HG02798 (cell line): Measurements from ENCODE around the gene FBXW11.

Experiments used
- ATAC-seq: cut with Tn5 transposase; IDR thresholded peaks from one replicate; pipeline ENCODE4 v1.9.1; 2021; ENCODE audit warnings: mild to moderate bottlenecking; ENCODE audit not compliant: unreplicated experiment, poor library complexity

The FBXW11 gene

DNA sequence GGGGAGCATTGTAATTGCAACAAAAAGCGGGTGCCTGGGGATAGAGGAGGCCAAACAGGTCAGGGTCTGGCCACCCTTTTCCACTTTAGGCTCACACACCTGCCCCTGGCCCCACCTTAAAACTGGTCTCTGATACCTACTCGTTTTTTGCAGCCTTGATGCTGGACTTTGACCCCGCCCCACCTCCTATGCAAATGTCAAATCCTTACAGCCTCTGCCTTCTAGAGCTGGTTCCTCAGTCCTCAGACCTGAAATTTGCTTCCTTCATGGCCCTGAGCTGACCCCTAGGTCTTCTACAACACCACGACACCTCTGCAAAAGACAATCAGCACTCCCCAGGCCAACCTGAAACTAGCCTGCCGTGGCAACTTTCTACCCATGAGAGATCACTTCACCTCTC lies 183.2 kb downstream of the FBXW11 start:
- no peak for ATAC-seq

DNA sequence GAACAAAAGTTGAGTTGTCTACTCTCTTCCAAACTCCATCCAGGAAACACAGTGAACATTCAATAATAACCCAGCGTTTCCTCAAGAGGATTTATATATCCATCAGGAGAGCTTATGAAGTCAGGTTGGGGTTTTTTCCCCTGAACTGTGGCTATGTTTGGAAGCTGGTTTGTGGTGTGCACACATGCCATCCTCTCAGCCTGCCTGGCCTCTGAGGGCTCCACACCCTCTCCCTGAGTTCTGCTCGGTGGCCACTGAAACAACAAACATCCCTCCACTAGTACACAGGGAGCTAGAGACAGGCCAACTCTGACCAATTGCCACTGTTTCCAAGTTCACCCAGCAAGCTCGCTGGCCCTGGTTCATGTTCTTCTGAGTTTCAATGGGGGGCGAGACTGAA lies 185.2 kb downstream of the FBXW11 start:
- no peak for ATAC-seq

DNA sequence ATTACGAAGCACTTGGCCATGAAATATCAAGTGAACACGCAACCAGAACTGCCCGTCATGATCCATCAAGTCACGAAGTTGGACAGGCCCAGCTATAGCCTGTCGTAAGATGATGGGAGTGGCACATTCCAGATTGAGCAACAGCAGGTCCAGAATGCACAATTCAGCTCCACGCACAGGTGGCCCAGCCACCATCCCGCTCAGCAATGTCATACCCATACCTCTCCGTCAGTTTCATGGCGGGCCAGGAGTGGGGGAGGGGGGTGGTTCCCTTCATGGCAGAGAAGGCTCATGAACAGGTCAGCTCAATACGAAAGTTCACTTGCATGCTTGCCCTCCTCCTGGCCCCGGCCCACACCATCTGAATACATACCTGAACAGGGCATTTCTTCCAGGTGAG lies 185.9 kb downstream of the FBXW11 start:
- ATAC-seq = no peak

DNA sequence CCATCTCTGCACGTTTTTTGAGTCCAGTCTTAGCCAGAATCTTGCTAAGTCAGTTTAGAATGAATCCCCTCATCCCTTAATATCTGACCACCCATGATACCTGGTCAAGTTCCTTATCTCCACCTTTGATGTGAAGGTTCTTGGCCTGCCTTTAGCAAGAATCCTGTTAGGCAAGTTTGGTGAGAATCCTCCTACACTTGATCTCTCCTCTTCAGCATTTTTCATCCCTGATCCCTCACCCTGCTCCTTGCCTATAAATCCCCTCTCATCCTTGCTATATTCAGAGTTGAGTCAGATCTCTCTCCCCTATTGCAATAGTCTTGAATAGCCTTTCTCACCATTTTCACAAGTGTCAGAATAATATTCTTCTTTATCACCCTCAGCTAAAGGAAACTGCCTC lies 189.8 kb downstream of the FBXW11 start:
- ATAC-seq = no peak

DNA sequence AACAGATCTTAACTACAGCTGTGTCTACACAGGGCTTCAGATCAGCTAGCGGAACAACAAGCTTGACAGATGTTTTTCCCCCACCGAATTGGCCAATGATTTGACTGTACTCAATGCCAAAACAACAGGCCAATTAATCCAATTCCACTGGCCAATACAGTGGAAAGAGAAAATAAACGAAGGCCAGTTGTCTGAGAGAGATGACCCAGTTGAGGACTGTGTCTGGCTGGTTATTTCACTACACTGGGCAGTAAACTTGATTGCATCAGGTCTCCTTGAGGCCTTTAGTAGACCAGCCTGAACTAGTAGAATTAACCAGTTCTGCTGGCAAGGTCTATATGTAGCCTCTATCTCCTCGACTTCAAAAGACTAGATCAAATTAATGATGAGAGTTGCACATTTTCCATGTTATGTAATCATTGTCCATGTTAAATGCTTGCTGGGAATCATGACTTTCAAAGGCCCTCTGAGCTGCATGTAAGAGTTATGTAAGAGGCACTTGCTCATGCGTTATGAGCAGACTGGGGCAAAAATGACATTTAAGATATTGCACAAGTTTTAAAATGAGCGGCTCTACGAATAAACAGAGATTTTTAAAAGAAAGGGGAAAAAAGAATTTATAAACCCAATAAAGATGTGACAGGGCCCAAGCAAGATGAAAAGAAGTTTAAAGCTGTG lies 192.5 kb downstream of the FBXW11 start:
- ATAC-seq = no peak

DNA sequence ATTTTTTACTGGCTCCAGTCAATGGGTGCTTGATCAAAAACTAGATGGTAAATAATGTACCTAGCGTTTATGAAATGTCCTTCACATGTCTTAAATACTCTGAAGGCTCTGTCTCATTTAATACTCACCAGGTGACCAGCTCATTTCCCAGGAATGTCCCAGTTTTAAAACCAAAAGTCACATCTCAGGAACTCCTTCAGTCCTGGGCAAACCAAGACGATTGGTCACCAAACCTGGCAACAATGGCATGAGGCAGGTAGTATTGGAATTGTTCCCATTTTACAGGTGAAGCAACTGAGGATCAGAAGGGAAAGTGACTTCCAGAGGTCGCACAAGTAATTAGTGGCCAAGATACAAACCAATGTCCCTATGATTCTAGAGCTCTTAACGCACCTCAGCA lies 193.2 kb downstream of the FBXW11 start:
- no peak for ATAC-seq
